Mesothelial cell of epicardium (in vitro differentiated cells): ENCODE measurements around the gene DGCR2. TPM values are rescaled to one million over a fixed set of nuclear protein-coding genes. Genes with fewer than 3 reads are reported as not detected.

Experiments used
- DNase-seq, 2 experiments: peaks; one replicate each; pipeline ENCODE4 v3.0.0; 2021; ENCODE audit warnings: low spot score in 2 of 2; ENCODE audit not compliant: unreplicated experiment in 2 of 2
- H3K27ac Mint-ChIP-seq: 2 replicates; pipeline ENCODE4 v1.8.0; 2021; ENCODE audit warnings: mixed read lengths
- H3K27me3 Mint-ChIP-seq: 2 replicates; pipeline ENCODE4 v1.8.0; 2021; ENCODE audit warnings: low read depth, mixed read lengths
- H3K36me3 Mint-ChIP-seq: 2 replicates; pipeline ENCODE4 v1.8.0; 2021; ENCODE audit warnings: mixed read lengths
- H3K4me1 Mint-ChIP-seq: 2 replicates; pipeline ENCODE4 v1.8.0; 2021; ENCODE audit warnings: mixed read lengths
- H3K4me3 Mint-ChIP-seq: 2 replicates; pipeline ENCODE4 v1.8.0; 2021; ENCODE audit warnings: mild to moderate bottlenecking, moderate library complexity, mixed read lengths
- H3K9me3 Mint-ChIP-seq: 2 replicates; pipeline ENCODE4 v1.8.0; 2021; ENCODE audit warnings: mixed read lengths
- total RNA-seq: library from RNA; stranded (reverse); gene quantifications from 3 replicates; pipeline ENCODE4 v1.2.1, GENCODE V29; 2021
- TF ChIP-seq, protein P1 (sequence below): fragments of 200-600 bp; sonication (generic); IDR thresholded peaks from one replicate; pipeline ENCODE4 v1.5.0; 2021; ENCODE audit warnings: antibody characterized with exemption; ENCODE audit not compliant: unreplicated experiment

DGCR2 gene
- total RNA-seq, 1 donor from 2014 or later: 78.3 TPM

GRCh38 chr22:19139974-19140373 is 17.8 kb upstream of the DGCR2 start:
- Mint-ChIP-seq H3K36me3 (peaks cover 32% of the 10 kb centered on the region), H3K27ac (no peak overlapping the region), H3K4me3 (no peak overlapping the region), H3K27me3 (peaks cover 3% of the 10 kb centered on the region), H3K9me3 (no peaks in the 10 kb centered on the region), H3K4me1 (peaks cover 11% of the 10 kb centered on the region)
- DNase-seq: peak in 1 of 2 experiments; percentile 2
- TF ChIP-seq, protein P1, sequence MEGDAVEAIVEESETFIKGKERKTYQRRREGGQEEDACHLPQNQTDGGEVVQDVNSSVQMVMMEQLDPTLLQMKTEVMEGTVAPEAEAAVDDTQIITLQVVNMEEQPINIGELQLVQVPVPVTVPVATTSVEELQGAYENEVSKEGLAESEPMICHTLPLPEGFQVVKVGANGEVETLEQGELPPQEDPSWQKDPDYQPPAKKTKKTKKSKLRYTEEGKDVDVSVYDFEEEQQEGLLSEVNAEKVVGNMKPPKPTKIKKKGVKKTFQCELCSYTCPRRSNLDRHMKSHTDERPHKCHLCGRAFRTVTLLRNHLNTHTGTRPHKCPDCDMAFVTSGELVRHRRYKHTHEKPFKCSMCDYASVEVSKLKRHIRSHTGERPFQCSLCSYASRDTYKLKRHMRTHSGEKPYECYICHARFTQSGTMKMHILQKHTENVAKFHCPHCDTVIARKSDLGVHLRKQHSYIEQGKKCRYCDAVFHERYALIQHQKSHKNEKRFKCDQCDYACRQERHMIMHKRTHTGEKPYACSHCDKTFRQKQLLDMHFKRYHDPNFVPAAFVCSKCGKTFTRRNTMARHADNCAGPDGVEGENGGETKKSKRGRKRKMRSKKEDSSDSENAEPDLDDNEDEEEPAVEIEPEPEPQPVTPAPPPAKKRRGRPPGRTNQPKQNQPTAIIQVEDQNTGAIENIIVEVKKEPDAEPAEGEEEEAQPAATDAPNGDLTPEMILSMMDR: no peak

DNA sequence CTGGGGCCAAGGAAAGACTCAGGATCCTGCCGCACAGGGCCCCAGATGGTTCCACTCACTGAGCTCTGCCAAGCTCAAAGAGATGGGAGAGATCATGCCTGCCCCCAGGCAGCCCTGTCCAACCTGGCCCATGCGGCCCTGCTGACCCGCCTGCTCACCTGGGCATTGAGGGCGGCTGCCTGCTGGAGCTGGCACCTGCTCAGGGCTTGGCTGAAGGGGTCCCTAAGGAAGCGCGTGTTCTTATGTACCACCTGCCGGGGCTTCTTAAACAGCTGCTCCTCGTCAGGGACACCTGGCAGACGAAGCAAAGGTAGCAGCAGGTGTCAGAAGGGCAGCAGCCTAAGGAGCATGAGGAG is 16.8 kb upstream of the DGCR2 start:
- Mint-ChIP-seq H3K9me3 (no peaks in the 10 kb centered on the region), H3K36me3 (peaks cover 36% of the 10 kb centered on the region), H3K27ac (no peak overlapping the region), H3K4me1 (peaks cover 7% of the 10 kb centered on the region), H3K27me3 (no peaks in the 10 kb centered on the region), H3K4me3 (no peak overlapping the region)
- peak in 1 of 2 experiments; percentile 12 for DNase-seq
- TF ChIP-seq, protein P1: no peak

GRCh38 chr22:19138217-19139000 is 16.2 kb upstream of the DGCR2 start:
- Mint-ChIP-seq H3K4me1 (peaks cover 3% of the 10 kb centered on the region), H3K27me3 (no peaks in the 10 kb centered on the region), H3K9me3 (no peaks in the 10 kb centered on the region), H3K27ac (no peak overlapping the region), H3K4me3 (no peak overlapping the region), H3K36me3 (peaks cover 36% of the 10 kb centered on the region)
- no peak for DNase-seq
- TF ChIP-seq, protein P1: no peak

DNA sequence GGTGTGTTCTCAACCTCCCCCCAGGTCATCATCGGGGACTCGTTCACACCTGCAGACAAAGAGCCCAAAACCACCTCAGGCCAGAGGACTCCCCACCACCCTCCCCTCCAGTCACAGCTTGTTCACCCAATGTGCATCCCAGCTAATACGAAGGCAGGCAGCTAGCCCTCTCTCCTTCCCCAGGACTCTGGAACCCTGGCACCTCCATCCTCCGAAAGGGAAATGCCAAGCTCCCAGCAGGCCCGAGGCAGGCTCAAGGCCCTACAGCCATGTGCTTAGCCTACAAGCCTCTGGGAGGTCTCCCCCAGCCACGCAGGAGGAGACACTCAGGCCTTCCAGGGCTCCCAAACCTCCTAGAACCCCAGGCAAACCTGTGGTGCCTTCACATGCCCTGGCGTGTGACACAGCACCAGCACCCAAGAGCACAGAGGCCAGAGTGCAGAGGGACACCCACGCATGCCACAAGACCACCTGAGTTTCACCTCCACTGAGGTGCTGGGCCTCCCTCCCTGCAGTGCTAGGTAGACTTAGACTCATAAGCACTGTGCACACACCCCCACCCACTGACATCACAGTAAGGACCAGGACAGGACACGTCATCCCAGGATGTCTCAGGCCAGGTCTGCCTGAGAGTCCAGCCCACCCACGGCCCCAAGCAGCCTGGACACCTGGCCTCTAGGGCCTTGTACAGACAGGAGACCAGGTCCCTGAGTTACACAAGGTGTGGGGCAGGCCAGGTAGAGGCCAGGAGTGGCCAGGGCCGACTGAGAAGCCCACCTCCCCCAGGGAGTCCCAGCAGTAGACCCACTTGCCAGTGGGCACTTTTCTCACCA is 15.4 kb upstream of the DGCR2 start:
- H3K9me3 Mint-ChIP-seq: no peaks in the 10 kb centered on the region
- TF ChIP-seq, protein P1: no peak
- H3K36me3 Mint-ChIP-seq: peaks cover 40% of the 10 kb centered on the region
- no peaks in the 10 kb centered on the region for H3K4me1 Mint-ChIP-seq
- no peak for DNase-seq
- no peak overlapping the region for H3K4me3 Mint-ChIP-seq
- no peaks in the 10 kb centered on the region for H3K27me3 Mint-ChIP-seq
- H3K27ac Mint-ChIP-seq: no peak overlapping the region

DNA sequence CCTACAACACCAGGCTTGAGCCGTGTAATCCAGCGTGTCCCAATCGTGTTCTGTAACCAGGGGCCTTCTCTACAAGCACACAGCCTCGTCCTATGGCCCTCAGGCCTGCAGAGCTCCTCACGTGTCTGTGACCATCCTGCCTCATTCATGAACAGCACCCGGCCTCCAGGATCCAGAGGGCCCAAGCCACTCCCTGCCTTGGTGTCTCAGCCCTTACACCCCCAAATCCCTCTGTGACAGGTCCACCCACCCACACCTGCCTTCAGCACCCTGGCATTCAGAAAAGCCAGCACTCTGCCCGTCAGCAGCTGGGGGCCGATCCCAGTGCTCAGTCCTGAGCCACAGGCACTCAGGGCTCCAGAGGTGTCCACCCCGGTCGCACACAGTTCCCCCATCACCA is 14.7 kb upstream of the DGCR2 start:
- Mint-ChIP-seq H3K4me1 (no peaks in the 10 kb centered on the region), H3K36me3 (peaks cover 46% of the 10 kb centered on the region), H3K27ac (no peak overlapping the region), H3K4me3 (no peak overlapping the region), H3K9me3 (no peaks in the 10 kb centered on the region), H3K27me3 (no peaks in the 10 kb centered on the region)
- no peak for DNase-seq
- TF ChIP-seq, protein P1: no peak
